ENCODE data around the gene LRRC32.

LRRC32 gene

DNA sequence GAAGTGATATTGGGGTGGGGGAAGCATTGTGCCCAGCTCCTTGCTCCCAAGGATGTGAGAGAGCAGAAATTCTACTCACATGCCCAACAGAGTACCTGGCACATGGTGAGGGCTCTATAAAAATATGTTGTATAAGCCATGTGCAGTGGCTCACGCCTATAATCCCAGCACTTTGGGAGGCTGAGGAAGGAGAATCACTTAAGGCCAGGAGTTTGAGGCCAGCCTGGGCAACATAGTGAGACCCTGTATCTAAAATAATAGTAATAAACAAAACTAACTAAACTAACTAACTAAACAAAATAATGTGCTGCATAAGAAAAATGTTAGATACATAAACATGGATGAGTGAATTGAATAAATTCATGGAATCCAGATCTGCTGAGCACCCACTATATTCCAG, 33.2 kb upstream of the LRRC32 start:
- DNase-seq: no peak
- H4K91ac ChIP-seq (ENCODE audit: low read length): no peak overlapping the region
- H3K4me3 ChIP-seq (ENCODE audit: insufficient read depth in 1 of 2, low read depth in 1 of 2, low read length in 2 of 2): no peak overlapping the region
- no peak overlapping the region for H3K18ac ChIP-seq (ENCODE audit: low read depth in 1 of 2, low read length in 2 of 2)
- H2BK15ac ChIP-seq (ENCODE audit: low read depth, poor library complexity, severe bottlenecking): no peak overlapping the region
- H3K14ac ChIP-seq (ENCODE audit: low read length in 2 of 2): no peak overlapping the region
- H4K8ac ChIP-seq (ENCODE audit: low read length): no peak overlapping the region
- no peak overlapping the region for H2BK12ac ChIP-seq (ENCODE audit: low read length in 2 of 2)
- H3K79me1 ChIP-seq (replicated peaks; ENCODE audit: low read length, poor library complexity, severe bottlenecking): no peaks in the 10 kb centered on the region
- H3K9me3 ChIP-seq (ENCODE audit: control insufficient read depth, low read length): peaks cover 3% of the 10 kb centered on the region
- H3K9ac ChIP-seq (ENCODE audit: low read length): no peak overlapping the region
- peaks cover 3 to 7% of the 10 kb centered on the region in 2 experiments for H3K27me3 ChIP-seq (ENCODE audit: control insufficient read depth in 1 of 2, insufficient read depth in 1 of 2, low read length in 2 of 2)
- WGBS: 100% methylated on average over 1 of the region's 1 CpG
- H3K23ac ChIP-seq (ENCODE audit: low read length in 2 of 2): no peak overlapping the region
- H2BK5ac ChIP-seq (ENCODE audit: low read depth, low read length, poor library complexity, severe bottlenecking): no peak overlapping the region
- no peak overlapping the region for H3K4ac ChIP-seq (ENCODE audit: low read depth in 1 of 2, low read length in 2 of 2)
- peaks cover 29% of the 10 kb centered on the region for H3K4me1 ChIP-seq (ENCODE audit: control insufficient read depth, insufficient read depth, low read depth, low read length)
- no peak overlapping the region for H3K27ac ChIP-seq (ENCODE audit: low read length, poor library complexity, severe bottlenecking)
- no peak overlapping the region for H2AFZ ChIP-seq (ENCODE audit: low read depth, low read length)
- no peak overlapping the region for H2AK5ac ChIP-seq (ENCODE audit: low read length, severe bottlenecking)
- no peak overlapping the region for H2BK120ac ChIP-seq (ENCODE audit: low read depth, low read length)
- no peaks in the 10 kb centered on the region for H3K36me3 ChIP-seq (ENCODE audit: control insufficient read depth in 1 of 2, insufficient read depth in 2 of 2, low read depth in 1 of 2, low read length in 2 of 2)
- H3K4me2 ChIP-seq (ENCODE audit: low read length, poor library complexity, severe bottlenecking): no peak overlapping the region

DNA sequence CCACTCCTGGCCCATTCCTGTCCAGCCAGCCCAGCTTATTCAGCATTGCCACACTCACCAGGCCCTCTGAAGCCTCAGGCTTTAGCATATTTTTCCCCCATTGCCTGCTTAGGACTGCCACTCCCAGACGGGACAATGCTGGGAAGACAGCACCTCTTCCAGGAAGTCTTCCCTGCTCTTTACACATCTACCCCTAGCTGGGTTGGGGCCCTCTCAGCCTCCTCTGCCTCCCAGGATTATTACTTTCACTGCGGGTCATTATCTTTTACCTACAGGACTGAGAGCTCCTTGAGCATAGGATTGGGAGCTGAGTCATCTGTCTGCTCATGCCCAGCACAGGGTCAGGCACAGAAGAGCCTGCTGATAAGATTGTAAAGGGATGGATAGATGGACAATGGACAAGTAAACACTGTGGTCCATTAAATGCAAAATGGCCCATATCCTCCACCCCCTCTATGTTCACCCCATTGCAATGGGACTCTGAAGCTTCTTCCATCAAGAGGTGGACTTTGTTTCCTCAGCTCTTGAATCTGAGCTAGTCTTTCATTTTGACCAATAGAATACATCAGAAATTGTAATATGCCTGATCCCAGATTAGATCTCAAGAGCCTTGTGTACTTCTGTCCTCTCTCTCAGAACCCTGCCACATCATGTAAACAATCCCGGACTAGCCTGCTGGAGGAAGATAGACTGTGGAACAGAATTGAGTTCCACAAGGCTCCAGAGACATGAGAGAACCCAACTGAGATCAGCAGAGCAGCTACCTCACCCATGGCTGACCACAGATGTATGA, 32.0 kb upstream of the LRRC32 start:
- H3K4ac ChIP-seq (ENCODE audit: low read depth in 1 of 2, low read length in 2 of 2): no peak overlapping the region
- no peak overlapping the region for H2AK5ac ChIP-seq (ENCODE audit: low read length, severe bottlenecking)
- no peak overlapping the region for H2AFZ ChIP-seq (ENCODE audit: low read depth, low read length)
- H3K27me3 ChIP-seq (ENCODE audit: control insufficient read depth in 1 of 2, insufficient read depth in 1 of 2, low read length in 2 of 2): no peaks in the 10 kb centered on the region
- no peak overlapping the region for H3K4me2 ChIP-seq (ENCODE audit: low read length, poor library complexity, severe bottlenecking)
- no peak overlapping the region for H3K27ac ChIP-seq (ENCODE audit: low read length, poor library complexity, severe bottlenecking)
- peak overlapping the region; percentile 0 for H2BK120ac ChIP-seq (ENCODE audit: low read depth, low read length)
- peak; percentile 73 for DNase-seq
- H4K8ac ChIP-seq (ENCODE audit: low read length): no peak overlapping the region
- no peaks in the 10 kb centered on the region for H3K79me1 ChIP-seq (replicated peaks; ENCODE audit: low read length, poor library complexity, severe bottlenecking)
- H3K18ac ChIP-seq (ENCODE audit: low read depth in 1 of 2, low read length in 2 of 2): peak overlapping the region in 1 of 2 experiments; percentile 40
- 68% methylated on average over 3 of the region's 3 CpGs for WGBS
- H3K9ac ChIP-seq (ENCODE audit: low read length): peak overlapping the region; percentile 65
- H3K23ac ChIP-seq (ENCODE audit: low read length in 2 of 2): no peak overlapping the region
- peaks cover 36% of the 10 kb centered on the region for H3K4me1 ChIP-seq (ENCODE audit: control insufficient read depth, insufficient read depth, low read depth, low read length)
- peaks cover 3% of the 10 kb centered on the region for H3K9me3 ChIP-seq (ENCODE audit: control insufficient read depth, low read length)
- H3K14ac ChIP-seq (ENCODE audit: low read length in 2 of 2): no peak overlapping the region
- H3K4me3 ChIP-seq (ENCODE audit: insufficient read depth in 1 of 2, low read depth in 1 of 2, low read length in 2 of 2): no peak overlapping the region
- peak overlapping the region; percentile 16 to 28 for H2BK12ac ChIP-seq (ENCODE audit: low read length in 2 of 2)
- H3K36me3 ChIP-seq (ENCODE audit: control insufficient read depth in 1 of 2, insufficient read depth in 2 of 2, low read depth in 1 of 2, low read length in 2 of 2): no peaks in the 10 kb centered on the region
- no peak overlapping the region for H2BK5ac ChIP-seq (ENCODE audit: low read depth, low read length, poor library complexity, severe bottlenecking)
- H2BK15ac ChIP-seq (ENCODE audit: low read depth, poor library complexity, severe bottlenecking): no peak overlapping the region
- peak overlapping the region; percentile 22 for H4K91ac ChIP-seq (ENCODE audit: low read length)

DNA sequence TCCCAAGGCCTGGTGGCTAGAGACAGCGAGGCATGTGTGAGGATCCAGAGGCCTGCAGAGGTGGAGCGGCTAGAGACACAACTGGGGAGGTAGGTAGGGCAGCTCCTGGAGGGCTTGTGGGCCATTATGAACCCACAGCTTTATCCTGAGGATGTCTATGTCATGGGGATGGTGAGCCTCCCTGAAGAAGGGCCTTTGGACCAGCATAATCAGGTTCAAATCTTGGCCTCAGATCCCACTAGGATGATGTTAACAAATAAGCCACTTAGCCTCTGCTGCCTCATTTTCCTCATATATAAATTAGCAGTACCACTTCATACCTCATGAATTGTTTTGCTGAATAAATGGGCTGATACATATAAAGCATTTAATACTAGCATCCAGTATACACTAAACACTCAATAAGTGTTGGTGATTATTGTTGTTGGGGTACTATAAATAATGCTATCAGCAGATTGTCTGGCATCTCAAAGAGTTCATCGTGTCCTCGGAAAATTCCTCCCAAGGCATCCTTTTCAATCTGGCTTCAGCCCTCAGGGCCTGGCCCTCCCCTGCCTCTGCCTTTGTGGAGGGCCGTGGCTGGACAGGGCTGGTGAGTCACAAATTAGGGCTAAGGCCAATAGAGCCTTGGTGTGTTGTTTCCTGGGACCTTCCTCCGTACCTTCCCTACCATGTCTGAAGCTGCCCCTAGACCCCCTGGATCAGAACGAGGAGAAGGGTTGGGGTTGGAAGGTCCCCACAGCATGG, 30.9 kb upstream of the LRRC32 start:
- Histone ChIP-seq H4K8ac (ENCODE audit: low read length) (peak overlapping the region; percentile 84), H3K14ac (ENCODE audit: low read length in 2 of 2) (peak overlapping the region in 1 of 2 experiments; percentile 87), H3K79me1 (replicated peaks; ENCODE audit: low read length, poor library complexity, severe bottlenecking) (no peaks in the 10 kb centered on the region), H3K4me2 (ENCODE audit: low read length, poor library complexity, severe bottlenecking) (no peak overlapping the region), H2AFZ (ENCODE audit: low read depth, low read length) (no peak overlapping the region), H2AK5ac (ENCODE audit: low read length, severe bottlenecking) (peak overlapping the region; percentile 29), H2BK5ac (ENCODE audit: low read depth, low read length, poor library complexity, severe bottlenecking) (peak overlapping the region; percentile 20), H3K23ac (ENCODE audit: low read length in 2 of 2) (peak overlapping the region in 1 of 2 experiments; percentile 34), H3K36me3 (ENCODE audit: control insufficient read depth in 1 of 2, insufficient read depth in 2 of 2, low read depth in 1 of 2, low read length in 2 of 2) (no peaks in the 10 kb centered on the region), H3K9me3 (ENCODE audit: control insufficient read depth, low read length) (peaks cover 3% of the 10 kb centered on the region), H3K4me3 (ENCODE audit: insufficient read depth in 1 of 2, low read depth in 1 of 2, low read length in 2 of 2) (peak overlapping the region in 1 of 2 experiments; percentile 44), H2BK120ac (ENCODE audit: low read depth, low read length) (peak overlapping the region; percentile 9), H4K91ac (ENCODE audit: low read length) (peak overlapping the region; percentile 56), H3K4me1 (ENCODE audit: control insufficient read depth, insufficient read depth, low read depth, low read length) (peaks cover 36% of the 10 kb centered on the region), H2BK15ac (ENCODE audit: low read depth, poor library complexity, severe bottlenecking) (no peak overlapping the region), H3K27me3 (ENCODE audit: control insufficient read depth in 1 of 2, insufficient read depth in 1 of 2, low read length in 2 of 2) (no peaks in the 10 kb centered on the region), H3K9ac (ENCODE audit: low read length) (peak overlapping the region; percentile 65), H3K4ac (ENCODE audit: low read depth in 1 of 2, low read length in 2 of 2) (peak overlapping the region in 1 of 2 experiments; percentile 27), H3K18ac (ENCODE audit: low read depth in 1 of 2, low read length in 2 of 2) (peak overlapping the region; percentile 81), H2BK12ac (ENCODE audit: low read length in 2 of 2) (peak overlapping the region; percentile 41 to 91), H3K27ac (ENCODE audit: low read length, poor library complexity, severe bottlenecking) (no peak overlapping the region)
- DNase-seq: peak; percentile 66
- WGBS: 49% methylated on average over 5 of the region's 7 CpGs

Data from mesenchymal stem cell (in vitro differentiated cells and primary cell).